ENCODE results near the gene TAF8.
A peak's percentile ranks its signal among the peaks of the same experiment; 100 is the strongest.

Gene TAF8

DNA sequence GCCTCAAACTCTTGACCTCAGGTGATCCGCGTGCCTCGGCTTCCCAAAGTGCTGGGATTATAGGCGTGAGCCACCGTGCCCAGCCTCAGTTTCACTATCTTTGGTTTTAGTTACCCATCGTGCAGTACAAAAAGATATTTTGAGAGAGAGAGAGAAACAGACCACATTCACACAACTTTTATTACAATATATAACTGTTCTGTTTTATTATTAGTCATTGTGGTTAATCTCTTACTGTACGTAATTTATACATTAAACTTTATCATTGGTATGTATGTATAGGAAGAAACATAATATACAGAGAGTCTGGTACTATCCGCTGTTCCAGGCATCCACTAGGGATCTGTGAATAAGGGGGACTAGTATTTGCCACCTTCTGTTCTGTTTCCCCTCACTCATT is 29.4 kb upstream of the TAF8 start:
- Histone ChIP-seq H3K4me1 (ENCODE audit: control insufficient read depth, low read length) (peaks cover 99% of the 10 kb centered on the region), H3K27ac (ENCODE audit: low read depth, low read length) (peak overlapping the region; percentile 99), H3K4me2 (ENCODE audit: low read length) (peak overlapping the region; percentile 92), H3K36me3 (ENCODE audit: control insufficient read depth, low read length) (peaks cover 25% of the 10 kb centered on the region), H3K4me3 (ENCODE audit: low read length) (peak overlapping the region; percentile 66), H3F3A (ENCODE audit: control insufficient read depth, insufficient read depth) (peaks cover 48% of the 10 kb centered on the region), H3K79me2 (ENCODE audit: control insufficient read depth, low read length) (peaks cover 9% of the 10 kb centered on the region), H3K9me3 (ENCODE audit: control insufficient read depth, insufficient read depth, low read length) (no peaks in the 10 kb centered on the region; the same call in 1 of the 2 replicates), H4K20me1 (ENCODE audit: control insufficient read depth, insufficient read depth, low read depth, low read length) (no peaks in the 10 kb centered on the region), H3K27me3 (ENCODE audit: control insufficient read depth, low read length) (no peaks in the 10 kb centered on the region), H3K9me2 (replicated peaks; ENCODE audit: control insufficient read depth, low read length) (no peaks in the 10 kb centered on the region)
- TF ChIP-seq CTCF (IDR thresholded peaks at IDR 0.05; ENCODE audit: low read depth, low read length, poor library complexity, severe bottlenecking) (no peak), EZH2phosphoT487 (IDR thresholded peaks at IDR 0.05; ENCODE audit: borderline replicate concordance, low read length) (no peak)

GRCh38 chr6:42021847-42022754 is 28.2 kb upstream of the TAF8 start:
- peaks cover 50% of the 10 kb centered on the region for H3F3A ChIP-seq (ENCODE audit: control insufficient read depth, insufficient read depth)
- TF ChIP-seq EZH2phosphoT487 (IDR thresholded peaks at IDR 0.05; ENCODE audit: borderline replicate concordance, low read length) (no peak), CTCF (IDR thresholded peaks at IDR 0.05; ENCODE audit: low read depth, low read length, poor library complexity, severe bottlenecking) (peak; percentile 23)
- H3K9me3 ChIP-seq (ENCODE audit: control insufficient read depth, insufficient read depth, low read length) = no peaks in the 10 kb centered on the region; the same call in 1 of the 2 replicates
- H3K9me2 ChIP-seq (replicated peaks; ENCODE audit: control insufficient read depth, low read length) = no peaks in the 10 kb centered on the region
- no peaks in the 10 kb centered on the region for H3K27me3 ChIP-seq (ENCODE audit: control insufficient read depth, low read length)
- H3K79me2 ChIP-seq (ENCODE audit: control insufficient read depth, low read length) = peaks cover 9% of the 10 kb centered on the region
- peaks cover 25% of the 10 kb centered on the region for H3K36me3 ChIP-seq (ENCODE audit: control insufficient read depth, low read length)
- peaks cover 98% of the 10 kb centered on the region for H3K4me1 ChIP-seq (ENCODE audit: control insufficient read depth, low read length)
- H3K4me3 ChIP-seq (ENCODE audit: low read length) = peak overlapping the region; percentile 66
- H3K4me2 ChIP-seq (ENCODE audit: low read length) = peak overlapping the region; percentile 92
- no peaks in the 10 kb centered on the region for H4K20me1 ChIP-seq (ENCODE audit: control insufficient read depth, insufficient read depth, low read depth, low read length)
- peak overlapping the region; percentile 99 for H3K27ac ChIP-seq (ENCODE audit: low read depth, low read length)

GRCh38 chr6:42022755-42023384 is 27.5 kb upstream of the TAF8 start:
- Histone ChIP-seq H3K4me2 (ENCODE audit: low read length) (peak overlapping the region; percentile 92), H3K9me3 (ENCODE audit: control insufficient read depth, insufficient read depth, low read length) (no peaks in the 10 kb centered on the region; the same call in 1 of the 2 replicates)

More at GRCh38 chr6:42022755-42023384, 27.5 kb upstream of the TAF8 start:
- Histone ChIP-seq H3K4me3 (ENCODE audit: low read length) (peak overlapping the region; percentile 53), H3K4me1 (ENCODE audit: control insufficient read depth, low read length) (peaks cover 97% of the 10 kb centered on the region), H3K27ac (ENCODE audit: low read depth, low read length) (peak overlapping the region; percentile 99), H3K79me2 (ENCODE audit: control insufficient read depth, low read length) (peaks cover 9% of the 10 kb centered on the region), H4K20me1 (ENCODE audit: control insufficient read depth, insufficient read depth, low read depth, low read length) (no peaks in the 10 kb centered on the region), H3K36me3 (ENCODE audit: control insufficient read depth, low read length) (peaks cover 25% of the 10 kb centered on the region), H3K27me3 (ENCODE audit: control insufficient read depth, low read length) (no peaks in the 10 kb centered on the region), H3K9me2 (replicated peaks; ENCODE audit: control insufficient read depth, low read length) (no peaks in the 10 kb centered on the region), H3F3A (ENCODE audit: control insufficient read depth, insufficient read depth) (peaks cover 47% of the 10 kb centered on the region)
- no peak for TF ChIP-seq CTCF (IDR thresholded peaks at IDR 0.05; ENCODE audit: low read depth, low read length, poor library complexity, severe bottlenecking)
- no peak for TF ChIP-seq EZH2phosphoT487 (IDR thresholded peaks at IDR 0.05; ENCODE audit: borderline replicate concordance, low read length)

Data from DOHH2 (cell line).